ENCODE data around the gene INTS7.

Gene INTS7

DNA sequence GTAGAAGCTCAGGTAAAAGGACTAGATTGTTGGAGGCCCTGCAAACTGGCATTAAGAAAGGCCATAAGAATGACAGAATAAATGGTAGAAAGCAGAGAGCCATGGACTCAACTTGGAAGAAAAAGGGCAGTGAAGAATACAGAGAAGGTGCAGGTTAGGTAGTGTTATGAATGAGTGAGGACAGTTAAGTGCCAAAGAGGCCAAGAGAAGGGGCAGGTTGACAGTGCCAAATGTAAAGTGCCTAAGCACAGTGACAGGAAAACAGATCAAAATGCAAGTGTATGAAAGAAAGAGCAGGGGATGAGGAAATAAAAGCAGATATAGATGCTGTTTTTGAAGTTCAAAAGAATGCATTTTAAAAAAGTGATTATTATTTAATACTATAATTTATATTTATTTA lies 43.7 kb downstream of the INTS7 start:
- H3K27me3 ChIP-seq: no peaks in the 10 kb centered on the region
- H3K4me1 ChIP-seq (ENCODE audit: control insufficient read depth in 1 of 2, insufficient read depth in 1 of 2, low read depth in 1 of 2, low read length in 1 of 2): no peaks in the 10 kb centered on the region
- no peaks in the 10 kb centered on the region for H3K9me3 ChIP-seq
- no peak overlapping the region for H3K4me3 ChIP-seq (ENCODE audit: low read depth in 1 of 2, low read length in 1 of 2)
- H3K36me3 ChIP-seq: peaks cover 7% of the 10 kb centered on the region
- TF ChIP-seq, protein P1, sequence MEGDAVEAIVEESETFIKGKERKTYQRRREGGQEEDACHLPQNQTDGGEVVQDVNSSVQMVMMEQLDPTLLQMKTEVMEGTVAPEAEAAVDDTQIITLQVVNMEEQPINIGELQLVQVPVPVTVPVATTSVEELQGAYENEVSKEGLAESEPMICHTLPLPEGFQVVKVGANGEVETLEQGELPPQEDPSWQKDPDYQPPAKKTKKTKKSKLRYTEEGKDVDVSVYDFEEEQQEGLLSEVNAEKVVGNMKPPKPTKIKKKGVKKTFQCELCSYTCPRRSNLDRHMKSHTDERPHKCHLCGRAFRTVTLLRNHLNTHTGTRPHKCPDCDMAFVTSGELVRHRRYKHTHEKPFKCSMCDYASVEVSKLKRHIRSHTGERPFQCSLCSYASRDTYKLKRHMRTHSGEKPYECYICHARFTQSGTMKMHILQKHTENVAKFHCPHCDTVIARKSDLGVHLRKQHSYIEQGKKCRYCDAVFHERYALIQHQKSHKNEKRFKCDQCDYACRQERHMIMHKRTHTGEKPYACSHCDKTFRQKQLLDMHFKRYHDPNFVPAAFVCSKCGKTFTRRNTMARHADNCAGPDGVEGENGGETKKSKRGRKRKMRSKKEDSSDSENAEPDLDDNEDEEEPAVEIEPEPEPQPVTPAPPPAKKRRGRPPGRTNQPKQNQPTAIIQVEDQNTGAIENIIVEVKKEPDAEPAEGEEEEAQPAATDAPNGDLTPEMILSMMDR (IDR thresholded peaks at IDR 0.05): no peak
- H3K27ac ChIP-seq: no peak overlapping the region

DNA sequence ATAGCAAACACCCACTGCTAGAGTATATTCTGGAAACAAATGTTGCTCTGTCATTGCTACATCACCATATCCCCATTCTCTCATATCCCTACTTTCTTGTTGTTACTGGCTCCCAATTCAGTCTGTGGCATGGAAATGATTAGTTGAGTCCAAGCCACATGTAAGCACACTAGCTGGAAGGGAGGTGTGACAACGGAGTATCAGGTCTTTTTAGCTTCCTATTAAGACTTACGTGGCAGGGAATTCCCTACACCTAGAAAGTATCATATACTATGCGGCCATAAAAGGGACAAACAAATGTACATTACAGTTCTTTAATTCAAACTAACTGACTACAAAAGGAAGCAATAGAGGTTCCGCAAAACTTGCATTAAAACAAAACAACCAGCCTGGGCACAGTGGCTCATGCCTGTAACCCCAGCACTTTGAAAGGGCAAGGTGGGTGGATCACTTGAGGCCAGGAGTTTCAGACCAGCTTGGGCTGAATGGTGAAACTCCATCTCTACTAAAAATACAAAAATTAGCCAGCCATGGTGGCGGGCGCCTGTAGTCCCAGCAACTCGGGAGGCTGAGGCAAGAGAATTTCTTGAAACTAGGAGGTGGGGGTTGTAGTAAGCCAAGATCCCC lies 48.6 kb downstream of the INTS7 start:
- H3K27ac ChIP-seq: no peak overlapping the region
- no peak overlapping the region for H3K4me3 ChIP-seq (ENCODE audit: low read depth in 1 of 2, low read length in 1 of 2)
- H3K27me3 ChIP-seq: no peaks in the 10 kb centered on the region
- H3K4me1 ChIP-seq (ENCODE audit: control insufficient read depth in 1 of 2, insufficient read depth in 1 of 2, low read depth in 1 of 2, low read length in 1 of 2): no peaks in the 10 kb centered on the region
- TF ChIP-seq, protein P1 (IDR thresholded peaks at IDR 0.05): no peak
- H3K9me3 ChIP-seq: no peaks in the 10 kb centered on the region
- H3K36me3 ChIP-seq: peaks cover 17% of the 10 kb centered on the region

DNA sequence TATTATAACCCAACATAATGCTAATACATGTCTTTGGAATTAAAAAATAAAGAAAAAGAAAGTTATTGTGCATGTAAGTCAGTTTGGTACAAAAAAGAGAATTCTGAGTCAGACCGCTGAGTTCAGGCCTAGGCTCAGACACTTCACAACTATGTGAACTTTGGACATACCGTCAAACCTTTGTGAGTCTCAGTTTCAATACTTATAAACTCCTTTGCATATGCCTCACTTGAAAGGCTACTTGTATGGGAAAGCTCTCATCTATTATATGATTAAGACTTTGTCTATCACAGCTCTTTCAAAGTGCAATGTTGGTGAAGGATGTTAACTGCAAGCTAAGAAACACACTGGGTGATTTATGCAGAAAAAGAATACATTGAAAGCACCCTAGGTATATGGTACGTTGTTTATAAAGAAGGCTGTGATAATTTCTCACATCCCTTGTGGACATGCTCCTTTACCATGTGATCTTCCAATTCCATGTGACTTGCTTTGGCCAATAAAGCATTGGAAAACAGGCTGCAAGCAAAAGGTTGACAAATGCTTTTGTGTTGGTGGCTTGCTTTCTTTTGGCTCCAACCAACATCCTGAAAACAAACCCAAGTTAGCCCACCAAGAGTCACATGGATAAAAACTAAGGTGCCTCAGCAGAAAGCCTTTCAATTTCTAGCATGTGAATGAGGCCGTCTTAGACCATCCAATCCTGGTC lies 49.6 kb downstream of the INTS7 start:
- TF ChIP-seq, protein P1 (IDR thresholded peaks at IDR 0.05): no peak
- no peak overlapping the region for H3K4me3 ChIP-seq (ENCODE audit: low read depth in 1 of 2, low read length in 1 of 2)
- peaks cover 17% of the 10 kb centered on the region for H3K36me3 ChIP-seq
- H3K27me3 ChIP-seq: no peaks in the 10 kb centered on the region
- no peak overlapping the region for H3K27ac ChIP-seq
- no peaks in the 10 kb centered on the region for H3K9me3 ChIP-seq
- no peaks in the 10 kb centered on the region for H3K4me1 ChIP-seq (ENCODE audit: control insufficient read depth in 1 of 2, insufficient read depth in 1 of 2, low read depth in 1 of 2, low read length in 1 of 2)

DNA sequence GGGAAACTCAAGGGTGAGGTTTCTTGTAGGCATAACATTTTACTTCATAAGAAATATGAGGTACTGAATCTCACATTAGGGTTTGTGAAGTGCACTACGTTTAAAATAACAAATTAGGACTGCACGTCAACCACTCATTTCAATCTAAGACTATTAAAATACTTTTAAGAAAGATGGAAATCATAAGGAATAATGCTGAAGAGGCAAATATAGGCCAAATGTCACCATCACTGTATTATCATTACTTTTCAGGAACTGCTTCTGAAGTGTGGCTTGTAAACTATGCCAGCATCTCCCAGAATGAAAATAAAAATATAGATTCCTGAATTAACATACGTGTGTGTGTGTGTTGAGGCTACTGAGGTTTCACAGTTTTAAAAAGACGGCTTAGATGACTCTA lies 56.8 kb downstream of the INTS7 start:
- H3K4me1 ChIP-seq (ENCODE audit: control insufficient read depth in 1 of 2, insufficient read depth in 1 of 2, low read depth in 1 of 2, low read length in 1 of 2): no peaks in the 10 kb centered on the region
- H3K9me3 ChIP-seq: no peaks in the 10 kb centered on the region
- H3K27ac ChIP-seq: no peak overlapping the region
- peaks cover 27% of the 10 kb centered on the region for H3K36me3 ChIP-seq
- TF ChIP-seq, protein P1 (IDR thresholded peaks at IDR 0.05): no peak
- H3K27me3 ChIP-seq: no peaks in the 10 kb centered on the region
- no peak overlapping the region for H3K4me3 ChIP-seq (ENCODE audit: low read depth in 1 of 2, low read length in 1 of 2)

DNA sequence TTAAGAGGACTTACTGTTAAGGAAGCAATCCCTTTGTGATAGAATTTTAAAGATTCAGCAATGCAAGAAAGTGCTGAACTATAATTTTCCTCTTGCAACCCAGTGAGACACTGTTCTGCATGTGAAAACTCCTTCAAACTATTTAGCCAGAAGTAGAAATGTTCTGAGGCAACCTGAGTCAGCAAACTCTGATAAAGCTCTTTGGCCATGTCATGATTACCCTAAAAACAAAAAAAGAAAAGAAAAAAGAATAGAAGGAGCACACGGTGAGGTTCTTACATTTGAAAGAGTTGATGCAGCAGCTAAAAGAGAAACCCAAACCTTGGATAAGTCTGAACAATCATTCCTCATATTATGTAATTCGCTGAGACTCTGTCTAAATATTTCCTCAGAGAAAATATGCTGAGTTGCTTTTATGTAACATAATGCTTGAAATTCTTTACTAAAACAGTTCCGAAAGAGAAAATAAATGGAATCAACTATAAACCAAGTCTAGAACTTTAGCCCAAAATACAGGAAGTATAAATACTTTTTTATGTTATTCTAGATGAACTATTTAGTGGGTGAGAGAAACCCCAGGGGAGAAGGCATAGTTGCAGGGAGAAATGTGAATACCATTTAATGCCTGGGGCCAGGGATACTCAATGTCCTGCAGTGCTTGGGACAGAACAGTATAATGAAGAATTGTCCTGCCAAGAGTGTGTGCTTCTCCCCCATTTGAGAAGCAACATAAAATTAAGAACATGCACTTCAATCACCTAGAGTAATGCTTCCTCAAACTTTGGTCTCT lies 60.0 kb downstream of the INTS7 start:
- Histone ChIP-seq H3K36me3 (peaks cover 23% of the 10 kb centered on the region), H3K27ac (no peak overlapping the region), H3K9me3 (no peaks in the 10 kb centered on the region), H3K4me1 (ENCODE audit: control insufficient read depth in 1 of 2, insufficient read depth in 1 of 2, low read depth in 1 of 2, low read length in 1 of 2) (peaks cover 0 to 5% of the 10 kb centered on the region in 2 experiments), H3K27me3 (no peaks in the 10 kb centered on the region), H3K4me3 (ENCODE audit: low read depth in 1 of 2, low read length in 1 of 2) (no peak overlapping the region)
- TF ChIP-seq, protein P1 (IDR thresholded peaks at IDR 0.05): no peak

All from neutrophil (primary cell).